ENCODE data around the gene USH2A.
"Not testable (repeated sequence)": the region's sequence is repeated elsewhere in the genome, so short reads cannot be mapped to it uniquely, and the experiment has no call there.

USH2A gene

DNA sequence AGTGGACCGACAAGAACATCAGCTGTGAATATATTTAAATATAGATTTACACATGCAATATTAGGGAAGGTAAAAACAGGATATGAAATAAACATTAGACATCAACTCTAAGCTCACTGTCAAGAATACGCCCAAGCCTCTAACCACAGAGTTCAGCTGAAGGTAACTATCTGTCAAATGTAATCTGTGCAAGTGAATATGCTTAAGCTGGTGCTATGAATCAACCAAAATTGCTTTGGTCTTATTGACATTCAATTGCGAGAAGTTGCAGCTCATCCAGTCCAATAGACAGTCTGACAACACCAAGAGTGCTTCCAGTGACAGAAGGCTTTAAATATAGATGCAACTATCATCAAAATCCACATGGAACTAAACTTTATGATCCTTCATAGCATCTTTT, 32.3 kb downstream of the USH2A start:
- no peak for DNase-seq

DNA sequence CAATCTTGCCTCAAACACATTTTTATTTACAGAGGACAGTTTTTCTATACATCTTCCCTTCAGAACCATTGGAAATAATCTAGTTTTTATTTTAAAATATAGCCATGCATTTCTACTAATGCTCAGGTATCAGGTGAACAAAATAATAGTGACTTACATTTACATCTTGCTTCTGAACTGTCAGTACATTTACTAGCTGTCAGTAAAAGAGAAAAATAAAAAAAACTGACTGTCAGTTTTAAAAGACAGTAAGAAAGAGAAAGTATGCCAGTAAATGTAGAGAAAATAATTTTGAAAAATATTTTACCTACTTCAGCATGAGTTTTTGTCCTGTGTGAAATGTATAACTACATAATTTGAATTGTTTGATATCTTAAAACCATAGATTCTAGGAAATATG, 33.5 kb downstream of the USH2A start:
- DNase-seq, result no peak

- DNase-seq, result no peak
These were observed 34.7 kb downstream of the USH2A start for GRCh38 chr1:216388558-216388957.

DNA sequence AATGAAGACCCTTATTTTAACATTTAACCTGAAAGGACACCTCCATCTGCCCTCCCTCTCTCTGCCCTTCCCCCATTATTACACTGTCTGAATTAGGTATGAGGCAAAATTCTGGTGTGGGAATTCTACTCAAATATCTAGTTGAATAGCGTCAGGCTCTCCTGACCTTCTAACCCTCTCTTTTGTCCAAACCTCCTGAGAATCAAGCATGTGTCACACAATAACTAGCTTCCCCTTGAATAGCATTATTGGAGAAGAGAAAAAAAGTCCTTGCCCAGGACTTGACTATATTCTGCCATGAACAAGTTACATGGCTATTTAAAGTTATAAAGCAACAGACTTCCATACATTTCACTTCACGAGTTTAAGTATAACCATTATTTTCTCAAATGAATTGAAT, 35.5 kb downstream of the USH2A start:
- DNase-seq, result no peak

GRCh38 chr1:216379441-216379840, 43.8 kb downstream of the USH2A start:
- no peak for DNase-seq

DNA sequence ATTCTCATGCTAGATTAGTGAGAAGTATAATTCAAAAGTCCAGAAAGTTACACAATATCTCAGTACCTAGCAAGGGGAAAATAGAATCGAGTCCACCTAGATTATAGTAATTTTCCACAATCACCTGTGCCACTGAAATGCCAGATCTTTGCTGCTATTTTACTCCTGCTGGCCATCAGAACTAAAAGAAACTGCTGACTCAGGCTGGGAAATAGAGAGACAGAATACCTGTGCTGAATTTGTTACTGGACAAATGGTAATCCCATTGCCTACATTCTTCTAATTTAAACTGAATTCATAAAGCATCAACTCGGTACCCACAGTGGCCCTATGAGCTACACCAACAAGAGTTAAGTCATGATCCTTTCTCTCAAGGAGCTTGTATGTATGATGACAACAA, 55.0 kb downstream of the USH2A start:
- DNase-seq, result no peak

GRCh38 chr1:216366979-216367378, 56.3 kb downstream of the USH2A start:
- DNase-seq, result no peak

DNA sequence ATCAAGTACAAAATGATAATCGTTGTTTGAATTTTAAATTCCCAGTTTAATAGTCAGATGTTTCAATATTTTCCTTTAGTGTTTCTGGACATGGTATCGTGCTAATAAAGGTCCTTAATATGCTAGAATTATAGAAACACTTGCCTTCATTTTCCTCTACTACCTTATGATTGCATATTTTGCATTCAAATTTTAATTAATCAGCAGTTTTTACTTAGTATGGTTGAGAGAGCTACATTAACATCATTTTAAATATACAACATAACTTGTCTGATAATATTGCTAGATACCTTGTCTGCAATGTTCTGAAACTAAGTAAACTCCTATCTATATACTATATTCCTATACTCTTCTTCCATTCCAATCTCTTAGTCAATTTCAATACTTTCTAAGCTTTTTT, 66.3 kb downstream of the USH2A start:
- no peak for DNase-seq

GRCh38 chr1:216350186-216350585, 73.1 kb downstream of the USH2A start:
- no peak for DNase-seq

DNA sequence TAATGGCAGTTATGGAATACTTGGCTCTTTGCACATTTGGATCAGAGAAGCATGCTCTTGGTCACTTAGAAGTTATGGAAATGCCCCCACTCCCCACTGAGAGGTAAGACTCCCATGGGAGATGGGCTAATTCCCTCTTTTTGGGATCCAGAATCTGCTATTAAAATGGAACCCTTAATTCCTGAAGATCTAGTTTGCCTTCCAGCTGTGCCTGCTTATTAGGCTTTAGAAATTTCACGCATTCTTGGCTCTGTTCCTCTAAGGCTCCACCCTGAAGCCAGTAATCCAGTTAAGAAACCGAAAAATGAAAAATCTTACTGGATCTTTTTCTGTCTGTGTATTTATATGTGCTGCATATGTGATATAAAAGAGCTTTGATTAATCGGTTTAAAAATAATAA, 76.7 kb downstream of the USH2A start:
- DNase-seq, result no peak

DNA sequence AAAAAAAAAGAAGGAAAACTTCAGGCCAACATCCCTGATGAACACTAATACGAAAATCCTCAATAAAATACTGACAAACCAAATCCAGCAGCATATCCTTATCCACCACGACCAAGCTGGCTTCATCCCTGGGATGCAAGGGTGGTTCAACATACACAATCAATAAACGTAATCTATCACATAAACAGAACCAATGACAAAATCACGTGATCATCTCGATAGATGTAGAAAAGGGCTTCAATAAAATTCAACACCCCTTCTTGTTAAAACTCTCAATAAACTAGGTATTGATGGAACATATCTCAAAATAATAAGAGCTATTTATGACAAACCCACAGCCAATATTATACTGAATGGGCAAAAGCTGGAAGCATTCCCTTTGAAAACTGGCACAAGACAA, 82.7 kb downstream of the USH2A start:
- DNase-seq, result not testable (repeated sequence)

DNA sequence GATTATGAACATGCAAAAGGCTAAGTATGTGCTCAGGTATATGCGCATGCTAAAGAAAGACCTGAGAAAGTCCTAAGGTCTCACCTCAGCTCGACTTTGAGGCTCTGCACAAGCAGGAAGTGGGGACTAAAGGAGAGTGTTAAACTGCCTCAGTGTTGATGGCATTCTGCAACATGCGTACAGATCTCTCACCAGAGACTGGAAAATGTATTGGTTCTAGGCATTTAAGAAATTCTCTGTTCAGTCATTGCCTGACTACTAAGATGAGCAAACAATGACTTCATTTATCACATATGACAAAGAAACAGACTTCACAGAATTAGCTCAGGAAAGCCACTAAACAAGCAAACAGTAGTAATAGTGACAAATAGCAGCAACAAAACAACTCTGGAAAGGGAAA, 90.8 kb downstream of the USH2A start:
- DNase-seq, result no peak

DNA sequence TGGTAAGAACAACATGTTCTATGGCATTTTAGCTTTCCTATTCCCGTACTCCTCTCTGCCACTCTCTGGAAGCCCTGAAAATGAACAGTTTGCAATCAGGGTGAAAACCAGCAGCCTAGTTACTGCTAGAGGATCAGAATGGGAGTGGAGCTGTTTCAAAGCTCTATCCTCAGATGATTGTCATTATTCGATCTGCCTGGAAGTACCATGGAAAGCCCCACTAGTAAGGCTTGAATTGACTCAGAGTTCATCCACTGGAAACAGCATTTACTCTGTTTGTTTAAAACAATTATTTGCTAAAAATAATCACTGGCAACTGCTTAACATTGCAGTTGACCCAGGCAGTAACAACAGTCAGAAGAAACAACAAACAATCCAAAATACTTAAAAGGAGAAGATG, 91.2 kb downstream of the USH2A start:
- no peak for DNase-seq

- no peak for DNase-seq
These were observed 92.0 kb downstream of the USH2A start for GRCh38 chr1:216331211-216331610.

GRCh38 chr1:216330262-216330661, 93.0 kb downstream of the USH2A start:
- DNase-seq, result no peak

- DNase-seq, result no peak
These were observed 97.3 kb downstream of the USH2A start for GRCh38 chr1:216325946-216326345.

GRCh38 chr1:216325336-216325735, 97.9 kb downstream of the USH2A start:
- no peak for DNase-seq

- DNase-seq, result no peak
These were observed 99.9 kb downstream of the USH2A start for GRCh38 chr1:216323344-216323743.

GRCh38 chr1:216314379-216315095, 108.7 kb downstream of the USH2A start:
- DNase-seq, result no peak

DNA sequence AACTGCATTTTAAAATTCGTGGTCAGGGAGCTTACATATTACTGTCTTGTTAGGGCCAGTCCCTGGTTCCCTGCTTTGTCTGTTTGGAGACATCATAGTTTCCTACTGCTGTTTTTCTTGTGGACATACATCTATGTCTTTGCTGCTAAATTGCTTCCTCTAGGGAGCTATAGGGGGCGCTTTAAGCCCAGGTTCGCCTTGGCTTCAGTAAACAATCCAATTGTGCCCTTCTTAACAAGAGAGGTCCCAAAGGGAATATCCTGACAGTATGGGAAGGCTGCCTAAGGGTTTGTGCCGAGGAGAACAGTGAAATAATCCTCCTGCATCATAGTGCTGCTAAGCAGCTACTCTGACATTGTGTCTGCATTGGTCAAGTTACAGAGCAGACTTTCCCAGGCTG, 112.5 kb downstream of the USH2A start:
- DNase-seq, result peak; percentile 19

- DNase-seq, result no peak
These were observed 116.4 kb downstream of the USH2A start for GRCh38 chr1:216306830-216307229.

GRCh38 chr1:216303690-216304089, 119.6 kb downstream of the USH2A start:
- no peak for DNase-seq

DNA sequence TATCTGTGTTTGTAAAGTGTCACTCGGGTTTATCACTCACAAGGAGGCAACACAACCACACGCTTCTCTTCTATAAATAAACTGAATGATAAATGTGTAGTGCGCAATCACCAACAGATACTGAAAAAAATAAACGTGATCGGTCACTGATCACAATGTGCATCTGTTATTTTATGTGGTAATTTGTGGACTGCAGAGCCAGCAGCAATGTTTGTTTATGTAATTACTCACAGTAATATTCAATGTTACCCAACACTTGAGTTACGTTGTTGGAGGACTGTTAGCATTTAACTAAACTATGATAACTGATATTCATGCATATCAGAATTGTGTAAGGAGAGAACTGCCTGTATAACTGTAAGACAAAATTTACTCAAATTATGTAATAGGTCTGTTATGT, 129.6 kb downstream of the USH2A start:
- no peak for DNase-seq

DNA sequence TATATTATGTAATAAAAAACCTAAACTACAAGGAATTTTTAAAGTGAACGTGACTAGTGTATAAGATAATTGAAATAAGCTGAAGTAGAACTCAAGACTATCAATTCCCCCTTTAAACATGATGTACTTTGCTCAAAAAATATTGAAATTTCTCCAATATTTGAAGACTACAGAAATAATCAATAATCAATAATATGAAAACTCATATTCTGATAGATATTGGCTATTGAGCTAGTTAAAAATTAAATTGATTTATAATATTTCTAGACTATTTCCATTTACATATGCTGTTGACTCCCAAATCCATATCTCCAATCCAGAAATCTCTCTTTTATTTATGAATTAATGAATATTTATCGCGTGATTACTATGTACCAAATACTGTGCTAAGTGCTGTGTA, 133.2 kb downstream of the USH2A start:
- DNase-seq, result no peak

DNA sequence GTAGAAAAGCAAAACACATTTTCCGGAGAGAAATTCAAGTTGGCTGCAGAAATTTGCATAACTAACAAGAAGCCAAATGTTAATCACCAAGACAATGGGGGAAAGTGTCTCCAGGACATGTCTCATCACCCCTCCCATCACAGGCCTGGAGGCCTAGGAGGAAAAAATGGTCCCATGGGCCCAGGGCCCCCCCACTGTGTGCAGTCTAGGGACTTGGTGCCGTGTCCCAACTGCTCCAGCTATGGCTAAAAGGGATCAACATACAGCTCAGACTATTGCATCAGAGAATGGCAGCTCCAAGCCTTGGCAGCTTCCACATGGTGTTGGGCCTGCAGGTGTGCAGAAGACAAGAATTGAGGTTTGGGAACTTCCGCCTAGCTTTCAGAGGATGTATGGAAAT, 138.2 kb downstream of the USH2A start:
- no peak for DNase-seq

GRCh38 chr1:216281757-216282156, 141.5 kb downstream of the USH2A start:
- DNase-seq, result no peak

Measured in NCI-H146 (cell line).